GM23248 (cell line): ENCODE results near the gene CEBPB.

Experiments used
- EZH2 ChIP-seq: fragments of 200-600 bp; sonication (generic); IDR thresholded peaks from 2 replicates; pipeline ENCODE4 v1.6.1; 2018; ENCODE audit warnings: antibody characterized with exemption, mild to moderate bottlenecking; ENCODE audit not compliant: insufficient read depth, poor library complexity, severe bottlenecking
- EZH2phosphoT487 ChIP-seq: fragments of 200-600 bp; sonication (generic); IDR thresholded peaks from 2 replicates; pipeline ENCODE4 v1.6.1; 2018; ENCODE audit warnings: antibody characterized with exemption, moderate library complexity, mild to moderate bottlenecking, low read depth; ENCODE audit not compliant: insufficient read depth

GRCh38 chr20:50231854-50232253, 41.2 kb downstream of the CEBPB start:
- TF ChIP-seq EZH2 (no peak), EZH2phosphoT487 (no peak)
